Ectodermal cell (in vitro differentiated cells): ENCODE data around the gene DUSP21. TPM values are rescaled to one million over a fixed set of nuclear protein-coding genes. Genes with fewer than 3 reads are reported as not detected.
"Not testable (repeated sequence)": the region's sequence is repeated elsewhere in the genome, so short reads cannot be mapped to it uniquely, and the experiment has no call there.

Experiments used
- H3K27ac ChIP-seq: 2 replicates; pipeline ENCODE4 v1.7.0; 2013; ENCODE audit warnings: mild to moderate bottlenecking, low read depth, low read length; ENCODE audit not compliant: insufficient read depth, poor library complexity, severe bottlenecking
- H3K27me3 ChIP-seq: 2 replicates; pipeline ENCODE4 v1.7.0; 2013; ENCODE audit warnings: mild to moderate bottlenecking, low read length; ENCODE audit not compliant: insufficient read depth, control insufficient read depth, poor library complexity, severe bottlenecking
- H3K36me3 ChIP-seq: one replicate; pipeline ENCODE4 v1.7.0; 2013; ENCODE audit warnings: low read length; ENCODE audit not compliant: control insufficient read depth, insufficient read depth
- H3K4me1 ChIP-seq: one replicate; pipeline ENCODE4 v1.7.0; 2013; ENCODE audit warnings: low read length; ENCODE audit not compliant: control insufficient read depth, insufficient read depth
- H3K4me3 ChIP-seq: 2 replicates; pipeline ENCODE4 v1.7.0; 2013; ENCODE audit warnings: low read depth, low read length, control low read depth; ENCODE audit not compliant: insufficient read depth
- H3K9me3 ChIP-seq: 2 replicates; pipeline ENCODE4 v1.7.0; 2013; ENCODE audit warnings: mild to moderate bottlenecking, low read length, moderate library complexity; ENCODE audit not compliant: control insufficient read depth
- WGBS, 2 experiments: methylation state at CpG; one replicate each; pipeline ENCODE4 v1.1.7; 2013; ENCODE audit warnings: missing lambda C conversion rate in 2 of 2; 5-methylcytosine and 5-hydroxymethylcytosine counted together
- polyA plus RNA-seq, 4 experiments: library from polyadenylated mRNA; stranded (reverse); fragments of 50-300 nt; gene quantifications; one replicate each; pipeline ENCODE4 v1.2.3, GENCODE V29; 2013

Gene DUSP21
- not detected for polyA plus RNA-seq (2013, experiment 1 of 4)
- polyA plus RNA-seq (2013, experiment 2 of 4): not detected
- polyA plus RNA-seq (2013, experiment 3 of 4): not detected
- polyA plus RNA-seq (2013, experiment 4 of 4): not detected

DNA sequence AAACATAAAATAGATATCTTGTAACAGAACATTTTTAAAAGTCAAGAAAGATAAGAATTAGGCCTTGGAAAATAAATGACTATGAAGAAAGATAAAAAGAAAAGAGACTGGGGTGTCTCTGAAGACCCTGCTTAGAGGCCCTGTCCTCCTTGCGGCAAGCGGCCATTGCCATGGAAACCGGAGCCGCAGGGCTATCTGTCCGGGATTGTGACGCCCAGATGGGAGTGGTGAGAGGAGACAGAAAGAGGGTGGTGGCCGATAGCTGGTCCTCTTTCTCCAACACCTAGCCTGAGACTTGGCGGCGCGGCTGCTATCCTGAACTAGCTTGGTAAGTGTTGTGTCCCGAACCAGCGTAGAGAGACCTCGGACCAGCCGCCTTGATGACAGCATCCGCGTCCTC, at the start of gene DUSP21:
Gene DUSP21, plus strand, starts transcription at position 269 of the 400 bp plus-strand sequence. Its CDS starts 112 bp downstream, at position 381.
- H3K27me3 ChIP-seq: no peaks in the 10 kb centered on the region
- WGBS, 2 experiments: 92 to 93% methylated on average over 16 of the region's 16 CpGs
- no peaks in the 10 kb centered on the region for H3K36me3 ChIP-seq
- no peak within 1 kb of the TSS for H3K27ac ChIP-seq
- H3K9me3 ChIP-seq: no peaks in the 10 kb centered on the region
- no peak within 1 kb of the TSS for H3K4me3 ChIP-seq
- H3K4me1 ChIP-seq: no peaks in the 10 kb centered on the region

GRCh38 chrX:44795945-44796450, 47.8 kb upstream of the DUSP21 start:
- no peaks in the 10 kb centered on the region for H3K36me3 ChIP-seq
- H3K27ac ChIP-seq: no peak overlapping the region
- no peaks in the 10 kb centered on the region for H3K9me3 ChIP-seq
- H3K4me1 ChIP-seq: no peaks in the 10 kb centered on the region
- 100% methylated on average over 1 of the region's 3 CpGs for WGBS, 2 experiments
- H3K4me3 ChIP-seq: no peak overlapping the region
- no peaks in the 10 kb centered on the region for H3K27me3 ChIP-seq

DNA sequence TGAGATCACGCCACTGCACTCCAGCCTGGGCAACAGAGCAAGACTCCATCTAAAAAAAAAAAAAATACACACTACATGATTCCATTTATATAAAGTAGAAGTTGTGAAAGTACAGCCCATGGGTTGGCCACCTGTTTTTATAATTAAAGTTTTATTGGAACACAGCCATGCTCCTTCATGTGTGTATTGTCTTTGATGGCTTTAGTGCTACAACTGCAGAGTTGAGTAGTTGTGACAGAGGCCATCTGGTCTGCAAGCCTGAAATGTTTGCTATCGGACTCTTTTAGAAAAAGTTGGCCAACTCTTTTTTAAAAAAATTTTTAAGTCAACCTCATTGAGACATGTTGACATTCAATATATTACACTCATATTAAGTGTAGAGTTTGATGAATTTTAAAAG, 41.2 kb upstream of the DUSP21 start:
- no peaks in the 10 kb centered on the region for H3K27me3 ChIP-seq
- H3K4me3 ChIP-seq: no peak overlapping the region
- no peaks in the 10 kb centered on the region for H3K9me3 ChIP-seq
- WGBS, 2 experiments: 100% methylated on average over 1 of the region's 2 CpGs; no CpG with 5 or more reads in 1 of the 2 experiments
- H3K36me3 ChIP-seq: no peaks in the 10 kb centered on the region
- H3K27ac ChIP-seq: no peak overlapping the region
- H3K4me1 ChIP-seq: no peaks in the 10 kb centered on the region

DNA sequence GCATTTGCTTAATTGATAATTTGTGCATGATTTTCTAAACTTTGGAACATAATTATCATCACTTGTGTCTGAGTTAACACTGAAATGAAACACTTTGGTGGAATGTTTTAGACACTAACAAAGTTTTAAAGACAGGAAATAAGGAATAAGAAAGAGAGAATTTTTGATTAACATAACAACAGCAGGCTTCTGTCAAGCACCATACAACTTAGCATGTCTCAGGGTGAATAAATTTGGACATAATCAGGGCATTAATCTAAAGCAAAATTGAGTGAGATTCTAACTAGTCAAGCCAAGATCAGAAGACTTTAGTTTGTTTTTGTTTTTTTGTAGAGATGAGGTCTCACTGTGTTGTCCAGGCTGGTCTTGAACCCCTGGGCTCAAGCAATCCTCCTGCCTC, 28.1 kb upstream of the DUSP21 start:
- H3K36me3 ChIP-seq: no peaks in the 10 kb centered on the region
- H3K4me3 ChIP-seq: no peak overlapping the region
- H3K27me3 ChIP-seq: no peaks in the 10 kb centered on the region
- H3K27ac ChIP-seq: no peak overlapping the region
- no peaks in the 10 kb centered on the region for H3K4me1 ChIP-seq
- H3K9me3 ChIP-seq: no peaks in the 10 kb centered on the region

GRCh38 chrX:44816367-44816766, 27.5 kb upstream of the DUSP21 start:
- 92 to 93% methylated on average over 2 of the region's 2 CpGs for WGBS, 2 experiments
- Histone ChIP-seq H3K36me3 (no peaks in the 10 kb centered on the region), H3K27me3 (no peaks in the 10 kb centered on the region), H3K4me1 (no peaks in the 10 kb centered on the region), H3K9me3 (no peaks in the 10 kb centered on the region), H3K4me3 (no peak overlapping the region), H3K27ac (no peak overlapping the region)

DNA sequence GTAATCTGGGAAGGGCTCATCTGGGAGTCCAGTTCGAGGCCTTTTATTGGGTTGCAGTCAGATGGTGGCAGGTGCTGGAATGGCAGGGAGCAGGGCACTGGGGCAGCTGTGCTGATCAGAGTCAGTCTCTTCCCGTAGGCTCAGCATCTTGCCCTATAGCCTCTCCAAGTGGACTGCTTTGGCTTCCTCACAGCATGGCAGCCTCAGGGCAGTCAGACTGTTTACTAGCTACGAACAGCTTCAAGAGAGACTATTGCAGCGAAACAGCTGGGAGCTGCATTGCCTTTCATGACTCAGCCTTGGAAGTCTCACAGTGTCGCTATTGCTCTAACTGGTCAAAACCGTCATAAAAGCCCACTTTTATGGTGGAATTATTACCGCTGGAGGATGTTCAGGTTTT, 26.8 kb upstream of the DUSP21 start:
- Histone ChIP-seq H3K4me3 (no peak overlapping the region), H3K9me3 (no peaks in the 10 kb centered on the region), H3K27me3 (no peaks in the 10 kb centered on the region), H3K36me3 (no peaks in the 10 kb centered on the region), H3K27ac (no peak overlapping the region), H3K4me1 (no peaks in the 10 kb centered on the region)
- 91 to 92% methylated on average over 7 of the region's 7 CpGs for WGBS, 2 experiments

DNA sequence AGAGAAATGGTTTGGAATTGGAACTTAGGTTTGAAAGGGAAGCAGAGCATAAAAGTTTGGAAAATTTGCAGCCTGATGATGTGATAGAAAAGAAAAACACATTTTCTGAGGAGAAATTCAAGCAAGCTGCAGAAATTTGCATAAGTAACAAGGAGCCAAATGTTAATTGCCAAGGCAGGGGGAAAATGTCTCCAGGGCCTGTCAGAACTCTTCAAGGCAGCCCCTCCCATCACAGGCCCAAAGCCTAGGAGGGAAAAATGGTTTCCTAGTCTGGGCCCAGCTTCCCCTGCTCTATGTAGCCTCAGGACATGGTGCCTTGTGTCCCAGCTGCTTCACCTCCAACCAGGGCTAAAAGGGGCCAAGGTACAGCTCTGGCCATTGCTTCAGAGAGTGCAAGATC, 21.2 kb upstream of the DUSP21 start:
- Histone ChIP-seq H3K36me3 (no peaks in the 10 kb centered on the region), H3K9me3 (no peaks in the 10 kb centered on the region)

GRCh38 chrX:44823193-44823592, 20.6 kb upstream of the DUSP21 start:
- H3K27me3 ChIP-seq, H3K9me3 ChIP-seq, H3K27ac ChIP-seq, H3K36me3 ChIP-seq, H3K4me3 ChIP-seq, H3K4me1 ChIP-seq: not testable (repeated sequence)
- 94 to 95% methylated on average over 2 of the region's 2 CpGs for WGBS, 2 experiments

More for the DNA sequence above, 21.2 kb upstream of the DUSP21 start:
- no peak overlapping the region for H3K27ac ChIP-seq
- H3K4me1 ChIP-seq: no peaks in the 10 kb centered on the region
- no peaks in the 10 kb centered on the region for H3K27me3 ChIP-seq
- no peak overlapping the region for H3K4me3 ChIP-seq

GRCh38 chrX:44828008-44828605, 15.7 kb upstream of the DUSP21 start:
- no peaks in the 10 kb centered on the region for H3K4me1 ChIP-seq
- no peaks in the 10 kb centered on the region for H3K36me3 ChIP-seq
- H3K27me3 ChIP-seq: no peaks in the 10 kb centered on the region
- no peaks in the 10 kb centered on the region for H3K9me3 ChIP-seq
- H3K4me3 ChIP-seq: no peak overlapping the region
- 83 to 90% methylated on average over 3 of the region's 4 CpGs for WGBS, 2 experiments
- no peak overlapping the region for H3K27ac ChIP-seq

DNA sequence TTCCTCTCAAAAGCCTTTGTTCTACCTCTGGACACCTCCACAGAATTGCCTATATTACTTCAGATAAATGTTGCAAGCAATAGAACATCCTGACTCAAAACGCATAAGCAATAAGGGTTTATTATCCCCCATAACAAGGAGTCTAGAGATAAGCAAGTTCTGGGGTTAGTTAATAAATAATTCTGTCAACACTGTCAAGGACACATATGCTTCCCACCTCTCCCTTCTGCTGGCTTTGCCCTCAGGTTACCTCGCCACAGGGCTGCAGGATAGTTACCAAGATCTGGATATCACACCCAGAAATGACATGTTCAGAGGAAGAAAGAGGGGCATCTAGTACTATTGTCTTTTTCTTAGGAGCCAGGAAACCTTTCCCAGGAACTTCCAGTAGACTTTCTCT, 14.0 kb upstream of the DUSP21 start:
- no peaks in the 10 kb centered on the region for H3K27me3 ChIP-seq
- no peak overlapping the region for H3K27ac ChIP-seq
- WGBS, 2 experiments: 83 to 95% methylated on average over 1 to 2 of the region's 2 CpGs
- H3K4me3 ChIP-seq: no peak overlapping the region
- H3K36me3 ChIP-seq: no peaks in the 10 kb centered on the region
- no peaks in the 10 kb centered on the region for H3K9me3 ChIP-seq
- H3K4me1 ChIP-seq: no peaks in the 10 kb centered on the region
